ENCODE data around the gene HIP1. TPM values are rescaled to one million over a fixed set of nuclear protein-coding genes. Genes with fewer than 3 reads are reported as not detected.

Gene HIP1
- total and polyA plus RNA-seq, 12 donors = 7.0 to 32.4 (median 23.4) TPM

DNA sequence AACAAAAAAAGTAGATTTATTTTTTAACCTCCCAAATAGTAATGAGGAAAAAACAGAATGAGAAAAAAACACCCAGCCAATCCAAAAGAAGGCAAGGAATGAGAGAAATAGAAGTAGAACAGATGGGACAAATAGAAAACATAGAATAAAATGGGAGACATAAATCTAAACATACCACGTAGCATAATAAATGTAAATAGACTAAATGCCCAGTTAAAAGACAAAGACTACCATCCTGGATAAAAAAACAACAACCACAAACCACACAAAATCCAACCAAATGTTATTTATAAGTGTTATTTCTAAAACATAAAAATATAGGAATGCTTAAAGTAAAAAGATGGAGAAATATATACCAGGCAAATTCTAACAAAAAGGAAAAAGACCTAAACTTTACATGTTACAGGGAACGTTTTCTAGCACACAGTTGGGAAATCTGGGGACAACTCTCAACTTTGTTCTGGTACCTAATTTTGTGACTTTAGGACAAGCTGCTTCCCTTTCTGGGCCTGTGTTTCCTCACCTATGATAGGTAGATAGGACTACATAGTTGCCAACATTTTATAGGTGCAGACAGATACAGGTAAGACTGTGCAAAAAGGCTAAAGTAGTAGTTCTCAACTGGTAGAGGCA, 148.3 kb downstream of the HIP1 start:
- DNase-seq = no peak
- H3K4me3 ChIP-seq = no peak overlapping the region
- H3K9me3 ChIP-seq = peaks cover 0 to 9% (median 0%) of the 10 kb centered on the region in 11 donors
- TF ChIP-seq, protein P1, sequence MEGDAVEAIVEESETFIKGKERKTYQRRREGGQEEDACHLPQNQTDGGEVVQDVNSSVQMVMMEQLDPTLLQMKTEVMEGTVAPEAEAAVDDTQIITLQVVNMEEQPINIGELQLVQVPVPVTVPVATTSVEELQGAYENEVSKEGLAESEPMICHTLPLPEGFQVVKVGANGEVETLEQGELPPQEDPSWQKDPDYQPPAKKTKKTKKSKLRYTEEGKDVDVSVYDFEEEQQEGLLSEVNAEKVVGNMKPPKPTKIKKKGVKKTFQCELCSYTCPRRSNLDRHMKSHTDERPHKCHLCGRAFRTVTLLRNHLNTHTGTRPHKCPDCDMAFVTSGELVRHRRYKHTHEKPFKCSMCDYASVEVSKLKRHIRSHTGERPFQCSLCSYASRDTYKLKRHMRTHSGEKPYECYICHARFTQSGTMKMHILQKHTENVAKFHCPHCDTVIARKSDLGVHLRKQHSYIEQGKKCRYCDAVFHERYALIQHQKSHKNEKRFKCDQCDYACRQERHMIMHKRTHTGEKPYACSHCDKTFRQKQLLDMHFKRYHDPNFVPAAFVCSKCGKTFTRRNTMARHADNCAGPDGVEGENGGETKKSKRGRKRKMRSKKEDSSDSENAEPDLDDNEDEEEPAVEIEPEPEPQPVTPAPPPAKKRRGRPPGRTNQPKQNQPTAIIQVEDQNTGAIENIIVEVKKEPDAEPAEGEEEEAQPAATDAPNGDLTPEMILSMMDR (IDR thresholded peaks at IDR 0.05) = no peak
- intact Hi-C loops (cut with DNase I) = no loop called here
- ATAC-seq = no peak
- H3K27ac ChIP-seq = no peak overlapping the region
- H3K27me3 ChIP-seq = no peaks in the 10 kb centered on the region
- H3K4me1 ChIP-seq = no peaks in the 10 kb centered on the region
- peaks cover 0 to 81% (median 28%) of the 10 kb centered on the region in 9 donors for H3K36me3 ChIP-seq
- 97 to 99% methylated on average over 2 of the region's 2 CpGs for WGBS, 2 donors

DNA sequence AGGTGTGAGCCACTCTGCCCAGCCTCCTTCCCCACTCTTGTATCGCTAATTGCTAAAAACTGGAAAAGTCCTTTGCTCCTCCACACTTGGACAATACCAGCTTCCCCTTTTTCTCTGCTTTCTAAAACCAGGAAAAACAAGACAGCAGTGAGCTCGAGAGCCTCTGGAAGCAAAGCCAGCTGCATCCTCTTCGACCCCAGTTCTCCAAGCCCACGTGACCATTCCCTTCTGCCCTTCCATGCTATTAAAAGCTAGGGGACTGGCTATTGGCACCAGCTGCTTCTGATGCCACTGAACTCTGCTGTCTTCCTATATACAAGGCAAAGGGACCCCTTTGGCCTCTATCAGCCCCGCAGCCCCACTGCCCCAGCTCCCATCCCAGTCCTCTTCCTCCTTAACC, 154.4 kb downstream of the HIP1 start:
- H3K36me3 ChIP-seq = peaks cover 0 to 88% (median 39%) of the 10 kb centered on the region in 9 donors
- intact Hi-C loops (cut with DNase I) = loop anchor here in 1 of 10 donors (10.0 kb wide), 1 partner anchor 50 kb away; no protein-coding TSS in a partner anchor

DNA sequence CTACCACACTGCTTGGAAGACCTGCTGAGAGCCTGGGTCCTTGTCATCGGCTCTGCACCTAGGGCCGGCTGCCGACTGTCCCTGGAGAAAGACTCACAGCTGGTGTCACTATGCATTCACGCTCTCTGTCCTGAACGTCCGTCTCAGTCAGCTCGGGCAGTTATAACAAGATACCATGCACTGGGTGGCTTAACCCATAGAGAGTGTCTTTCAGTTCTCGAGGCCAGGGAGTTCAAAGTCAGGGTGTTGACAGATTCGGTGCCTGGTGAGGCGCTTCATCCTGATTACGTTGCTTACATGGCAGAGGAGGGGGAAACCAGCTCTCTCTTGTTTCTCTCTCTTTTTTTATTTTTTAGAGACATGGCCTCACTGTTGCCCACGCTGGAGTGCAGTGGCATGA, 155.5 kb downstream of the HIP1 start:
- no peak overlapping the region for H3K4me3 ChIP-seq
- 68 to 77% methylated on average over 12 of the region's 12 CpGs for WGBS, 2 donors
- DNase-seq (no peak), ATAC-seq (no peak)
- peaks cover 0 to 89% (median 39%) of the 10 kb centered on the region in 9 donors for H3K36me3 ChIP-seq
- intact Hi-C loops (cut with DNase I) = loop anchor here in 1 of 10 donors (10.0 kb wide), 1 partner anchor 52 kb away; no protein-coding TSS in a partner anchor
- H3K27me3 ChIP-seq = no peaks in the 10 kb centered on the region
- H3K9me3 ChIP-seq = no peaks in the 10 kb centered on the region
- TF ChIP-seq, protein P1 (IDR thresholded peaks at IDR 0.05) = no peak
- no peak overlapping the region for H3K27ac ChIP-seq
- H3K4me1 ChIP-seq = no peaks in the 10 kb centered on the region

More for the DNA sequence above, 154.4 kb downstream of the HIP1 start:
- DNase-seq = no peak
- Histone ChIP-seq H3K27ac (no peak overlapping the region), H3K4me3 (no peak overlapping the region), H3K9me3 (no peaks in the 10 kb centered on the region), H3K4me1 (no peaks in the 10 kb centered on the region), H3K27me3 (no peaks in the 10 kb centered on the region)
- TF ChIP-seq, protein P1 (IDR thresholded peaks at IDR 0.05) = no peak
- WGBS, 2 donors = 75 to 83% methylated on average over 5 of the region's 5 CpGs
- peak in 5 of 8 donors; percentile 24 to 58 (median 33) for ATAC-seq

DNA sequence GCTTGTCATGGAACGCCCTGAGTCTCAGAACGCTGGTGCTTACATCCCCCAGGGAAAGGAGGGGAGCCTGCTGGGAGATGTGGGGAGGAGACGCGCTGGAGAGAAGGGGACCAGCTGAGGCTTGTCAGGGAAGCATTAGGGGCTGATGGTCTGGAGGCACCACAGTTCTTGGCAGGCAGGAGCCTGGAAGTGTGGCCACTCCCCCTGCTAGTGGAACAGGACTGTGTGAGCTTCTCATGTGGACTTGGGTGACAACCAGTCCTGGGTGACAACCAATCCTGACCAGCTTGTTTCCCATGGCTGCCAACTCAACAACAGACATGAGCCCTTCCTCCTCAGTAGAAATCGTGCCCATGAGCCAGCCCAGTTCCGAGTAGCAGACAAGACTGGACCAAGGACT, 158.8 kb downstream of the HIP1 start:
- DNase-seq (no peak), ATAC-seq (peak in 3 of 8 donors; percentile 30 to 66 (median 40))
- 74 to 80% methylated on average over 6 of the region's 6 CpGs for WGBS, 2 donors
- no peak overlapping the region for H3K4me3 ChIP-seq
- H3K27ac ChIP-seq = no peak overlapping the region
- H3K27me3 ChIP-seq = no peaks in the 10 kb centered on the region
- intact Hi-C loops (cut with DNase I) = loop anchor here in 1 of 10 donors (10.0 kb wide), 1 partner anchor 55 kb away; no protein-coding TSS in a partner anchor
- no peaks in the 10 kb centered on the region for H3K9me3 ChIP-seq
- peaks cover 0 to 94% (median 28%) of the 10 kb centered on the region in 9 donors for H3K36me3 ChIP-seq
- TF ChIP-seq, protein P1 (IDR thresholded peaks at IDR 0.05) = no peak
- no peaks in the 10 kb centered on the region for H3K4me1 ChIP-seq
